ENCODE measurements around the gene ZNHIT1.

DNA sequence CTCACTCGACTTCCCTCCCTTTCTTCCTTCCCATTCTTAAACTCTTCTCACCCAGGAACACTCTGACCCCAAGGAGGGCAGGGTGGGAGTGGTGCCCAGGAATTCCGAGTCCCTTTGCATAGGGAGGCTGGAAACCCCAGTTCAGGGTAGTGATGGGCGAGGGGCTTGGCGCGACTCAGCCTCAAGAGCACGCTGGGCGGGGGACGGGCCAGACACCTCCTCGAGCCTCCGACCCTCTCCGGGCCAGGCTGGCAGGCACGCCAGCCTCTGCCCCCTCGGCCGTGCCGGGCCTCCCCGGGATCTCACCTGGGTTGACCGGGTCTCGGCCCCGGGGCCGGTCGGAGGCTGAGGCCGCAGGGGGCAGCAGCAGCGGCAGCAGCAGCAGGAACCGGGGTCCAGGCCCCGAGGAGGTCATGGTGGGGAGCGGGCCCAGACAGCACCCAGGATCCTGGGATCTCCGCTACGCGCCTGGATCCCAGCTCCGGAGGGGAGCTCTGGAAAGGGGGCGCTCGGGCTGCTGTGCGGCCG is 1.0 kb upstream of the ZNHIT1 start:
- TF ChIP-seq HOXA7 (CRISPR knock-in tag; IDR thresholded peaks at IDR 0.05), result no peak
- no peak for TF ChIP-seq ELK1 (IDR thresholded peaks at IDR 0.05; ENCODE audit: low read depth, low read length)
- TF ChIP-seq, protein P1, sequence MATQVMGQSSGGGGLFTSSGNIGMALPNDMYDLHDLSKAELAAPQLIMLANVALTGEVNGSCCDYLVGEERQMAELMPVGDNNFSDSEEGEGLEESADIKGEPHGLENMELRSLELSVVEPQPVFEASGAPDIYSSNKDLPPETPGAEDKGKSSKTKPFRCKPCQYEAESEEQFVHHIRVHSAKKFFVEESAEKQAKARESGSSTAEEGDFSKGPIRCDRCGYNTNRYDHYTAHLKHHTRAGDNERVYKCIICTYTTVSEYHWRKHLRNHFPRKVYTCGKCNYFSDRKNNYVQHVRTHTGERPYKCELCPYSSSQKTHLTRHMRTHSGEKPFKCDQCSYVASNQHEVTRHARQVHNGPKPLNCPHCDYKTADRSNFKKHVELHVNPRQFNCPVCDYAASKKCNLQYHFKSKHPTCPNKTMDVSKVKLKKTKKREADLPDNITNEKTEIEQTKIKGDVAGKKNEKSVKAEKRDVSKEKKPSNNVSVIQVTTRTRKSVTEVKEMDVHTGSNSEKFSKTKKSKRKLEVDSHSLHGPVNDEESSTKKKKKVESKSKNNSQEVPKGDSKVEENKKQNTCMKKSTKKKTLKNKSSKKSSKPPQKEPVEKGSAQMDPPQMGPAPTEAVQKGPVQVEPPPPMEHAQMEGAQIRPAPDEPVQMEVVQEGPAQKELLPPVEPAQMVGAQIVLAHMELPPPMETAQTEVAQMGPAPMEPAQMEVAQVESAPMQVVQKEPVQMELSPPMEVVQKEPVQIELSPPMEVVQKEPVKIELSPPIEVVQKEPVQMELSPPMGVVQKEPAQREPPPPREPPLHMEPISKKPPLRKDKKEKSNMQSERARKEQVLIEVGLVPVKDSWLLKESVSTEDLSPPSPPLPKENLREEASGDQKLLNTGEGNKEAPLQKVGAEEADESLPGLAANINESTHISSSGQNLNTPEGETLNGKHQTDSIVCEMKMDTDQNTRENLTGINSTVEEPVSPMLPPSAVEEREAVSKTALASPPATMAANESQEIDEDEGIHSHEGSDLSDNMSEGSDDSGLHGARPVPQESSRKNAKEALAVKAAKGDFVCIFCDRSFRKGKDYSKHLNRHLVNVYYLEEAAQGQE (IDR thresholded peaks at IDR 0.05), result no peak
- TF ChIP-seq RARB (CRISPR knock-in tag; IDR thresholded peaks at IDR 0.05), result no peak
- no peak for TF ChIP-seq MAX (IDR thresholded peaks at IDR 0.05)
- no peak for TF ChIP-seq SMC3 (IDR thresholded peaks at IDR 0.05)
- TF ChIP-seq FOSL2 (IDR thresholded peaks at IDR 0.05), result no peak
- TF ChIP-seq FOSL2 (CRISPR knock-in tag; IDR thresholded peaks at IDR 0.05), result no peak
- TF ChIP-seq POLR2A (IDR thresholded peaks at IDR 0.05; ENCODE audit: low read length), result no peak
- no peak for TF ChIP-seq MAFK (IDR thresholded peaks at IDR 0.05; ENCODE audit: partially characterized antibody)
- TF ChIP-seq, protein P2, sequence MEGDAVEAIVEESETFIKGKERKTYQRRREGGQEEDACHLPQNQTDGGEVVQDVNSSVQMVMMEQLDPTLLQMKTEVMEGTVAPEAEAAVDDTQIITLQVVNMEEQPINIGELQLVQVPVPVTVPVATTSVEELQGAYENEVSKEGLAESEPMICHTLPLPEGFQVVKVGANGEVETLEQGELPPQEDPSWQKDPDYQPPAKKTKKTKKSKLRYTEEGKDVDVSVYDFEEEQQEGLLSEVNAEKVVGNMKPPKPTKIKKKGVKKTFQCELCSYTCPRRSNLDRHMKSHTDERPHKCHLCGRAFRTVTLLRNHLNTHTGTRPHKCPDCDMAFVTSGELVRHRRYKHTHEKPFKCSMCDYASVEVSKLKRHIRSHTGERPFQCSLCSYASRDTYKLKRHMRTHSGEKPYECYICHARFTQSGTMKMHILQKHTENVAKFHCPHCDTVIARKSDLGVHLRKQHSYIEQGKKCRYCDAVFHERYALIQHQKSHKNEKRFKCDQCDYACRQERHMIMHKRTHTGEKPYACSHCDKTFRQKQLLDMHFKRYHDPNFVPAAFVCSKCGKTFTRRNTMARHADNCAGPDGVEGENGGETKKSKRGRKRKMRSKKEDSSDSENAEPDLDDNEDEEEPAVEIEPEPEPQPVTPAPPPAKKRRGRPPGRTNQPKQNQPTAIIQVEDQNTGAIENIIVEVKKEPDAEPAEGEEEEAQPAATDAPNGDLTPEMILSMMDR (IDR thresholded peaks at IDR 0.05), result no peak
- TF ChIP-seq KDM1A (IDR thresholded peaks at IDR 0.05; ENCODE audit: low read depth), result no peak
